Left colon (tissue), 2 donors: ENCODE data around the gene HMGCL. TPM values are rescaled to one million over a fixed set of nuclear protein-coding genes. Genes with fewer than 3 reads are reported as not detected.
"Not testable (repeated sequence)": the region's sequence is repeated elsewhere in the genome, so short reads cannot be mapped to it uniquely, and the experiment has no call there.

Experiments
- ATAC-seq: fragments of 200-7000 bp; cut with Tn5 transposase; one replicate; pipeline ENCODE4 v1.9.1; 2020; ENCODE audit warnings: mild to moderate bottlenecking, moderate library complexity
- DNase-seq, 2 donors: peaks; one replicate each; pipeline ENCODE4 v3.0.0-alpha.2; 2020
- intact Hi-C, 2 donors: fragments of 100-400 bp; cut with DNase I in 1 of 2; cut with micrococcal nuclease in 1 of 2; formaldehyde crosslinking; loops; one replicate each; pipeline versions ENCODE4 v1.11.2 to v1.14.0; 2022; cut with DNase I, micrococcal nuclease
- total RNA-seq, 2 donors: library from RNA; stranded (reverse); fragmentation: NEBNext Ultra II Directional; extraction: Animal tissue kit (Norgen Biotek cat#: 25700); gene quantifications; one replicate each; pipeline ENCODE4 v1.2.1, GENCODE V29; 2021
- donor health status: DM: no; HTN: no; CAD: no.
- donor health status: DM: yes; HTN: yes; CAD: no.

HMGCL gene
- total RNA-seq, 2 donors from 2014 or later: 85.3 to 95.1 TPM

- intact Hi-C loops, DNase-seq, ATAC-seq: not testable (repeated sequence)
Measured at GRCh38 chr1:23802809-23803342, 22.4 kb downstream of the HMGCL start.

DNA sequence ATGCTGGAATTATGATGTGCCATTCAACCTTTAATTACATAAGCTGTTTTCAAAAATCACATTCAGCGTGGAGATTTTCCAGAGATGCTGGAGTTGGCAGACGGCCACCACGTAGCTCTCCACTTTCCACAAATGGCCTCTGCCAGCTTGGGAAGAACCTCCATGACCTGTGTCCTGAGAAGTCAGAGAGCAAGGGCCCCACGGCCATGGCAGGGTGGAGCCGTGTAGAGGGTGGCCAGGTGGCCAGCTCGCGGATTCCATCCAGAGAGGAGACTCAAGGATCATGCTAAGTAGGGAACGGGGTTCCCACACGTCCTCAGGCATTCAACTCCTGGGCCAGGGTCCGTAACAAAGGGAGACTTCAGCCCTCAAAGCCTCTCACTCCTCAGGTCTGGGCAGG lies 23.4 kb downstream of the HMGCL start:
- DNase-seq (no peak), ATAC-seq (no peak)
- intact Hi-C loops: no loop called here

DNA sequence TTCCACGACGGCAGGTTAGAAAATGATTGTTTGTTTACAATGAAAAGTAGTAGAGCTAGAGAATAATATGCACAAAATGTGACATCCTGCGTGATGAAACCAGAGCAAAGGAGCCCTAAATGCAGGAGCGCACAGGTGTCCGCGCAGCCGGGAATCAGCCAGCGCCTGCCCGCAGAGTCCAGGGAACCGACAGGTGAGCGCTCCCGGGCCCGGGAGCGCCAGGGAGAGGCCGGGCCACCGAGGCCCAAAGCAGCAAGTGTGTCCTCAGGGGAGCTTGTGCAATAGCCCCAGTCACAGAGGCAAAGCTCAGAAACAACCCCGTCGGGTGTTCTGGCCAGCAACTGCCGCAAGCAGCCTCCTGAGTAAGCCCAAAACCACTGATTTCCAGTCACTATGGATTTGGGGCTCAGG lies 23.9 kb downstream of the HMGCL start:
- ATAC-seq: peak; percentile 11
- DNase-seq: peak in 1 of 2 donors; percentile 44
- intact Hi-C loops: no loop called here

DNA sequence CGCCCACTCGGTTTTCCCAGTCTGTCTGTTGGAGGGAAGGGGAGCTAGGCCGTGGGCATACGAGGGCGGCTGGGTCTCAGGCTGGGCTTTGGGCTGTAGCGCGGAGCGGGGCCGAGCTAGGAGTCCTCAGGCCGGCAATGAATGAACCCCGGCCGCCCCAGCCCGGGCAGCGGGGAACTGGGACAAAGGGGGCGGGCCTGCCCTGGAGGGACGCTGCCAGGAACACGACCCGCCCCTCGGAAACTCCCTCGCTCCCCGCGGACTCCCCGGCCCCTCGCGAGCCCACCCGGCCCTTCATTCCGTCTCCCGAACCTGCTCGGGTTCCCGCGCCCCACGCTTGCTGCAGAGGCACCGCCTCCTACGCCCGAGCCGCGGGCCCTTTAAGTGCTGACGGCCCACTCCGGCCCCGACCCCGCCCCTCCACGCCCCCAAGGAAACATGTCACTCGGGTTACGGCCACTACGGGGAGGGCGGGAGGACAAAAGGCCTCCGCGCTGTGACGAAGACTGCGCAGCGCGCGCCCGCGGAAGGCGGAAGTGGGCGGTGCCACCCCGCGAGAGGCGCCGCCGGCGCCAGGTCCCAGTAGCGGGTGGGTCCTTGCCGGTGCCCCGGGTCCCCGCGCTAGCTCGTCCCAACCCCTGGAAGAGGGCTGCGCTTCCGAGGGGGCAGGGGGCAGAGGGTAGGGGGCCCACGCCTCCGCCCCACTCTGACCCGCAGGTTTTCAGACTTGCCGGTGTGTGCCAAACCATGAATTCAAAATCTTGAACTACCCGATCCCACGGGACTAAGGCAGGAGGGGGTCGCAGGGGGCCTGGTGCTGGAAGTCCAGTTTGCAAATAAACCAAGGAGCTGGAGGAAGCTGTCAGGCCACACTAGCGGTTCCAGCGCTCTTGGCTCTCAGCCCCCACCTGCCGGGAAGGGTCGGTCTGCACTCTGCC lies 24.6 kb downstream of the HMGCL start, which contains the start of gene GALE:
GALE (minus strand) TSS at position 355 of the 938 bp plus-strand sequence. CDS start 1,747 bp downstream, outside the sequence.
- intact Hi-C loops: no loop called here
- DNase-seq (peak; percentile 97 to 99), ATAC-seq (peak; percentile 77)

- peak; percentile 85 to 95 for DNase-seq
- intact Hi-C loops: no loop called here
- ATAC-seq: peak; percentile 65
Measured at GRCh38 chr1:23799570-23800399, 25.4 kb downstream of the HMGCL start.

DNA sequence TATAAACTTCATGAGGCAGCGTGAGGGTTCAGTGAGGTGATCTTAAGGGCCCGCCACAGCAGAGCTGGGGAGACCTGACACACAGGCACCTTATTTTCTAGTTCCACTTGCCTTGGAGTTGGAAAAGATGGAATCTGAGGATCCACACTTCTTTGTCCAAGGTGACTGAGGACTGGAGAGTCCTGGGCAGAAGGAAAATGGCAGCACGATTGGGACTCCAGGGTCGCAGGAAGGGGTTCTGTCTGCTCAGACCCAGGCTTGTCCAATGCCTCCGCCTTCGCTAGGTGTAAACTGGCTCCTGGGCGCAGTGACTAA lies 26.0 kb downstream of the HMGCL start:
- intact Hi-C loops: no loop called here
- DNase-seq (no peak), ATAC-seq (no peak)

DNA sequence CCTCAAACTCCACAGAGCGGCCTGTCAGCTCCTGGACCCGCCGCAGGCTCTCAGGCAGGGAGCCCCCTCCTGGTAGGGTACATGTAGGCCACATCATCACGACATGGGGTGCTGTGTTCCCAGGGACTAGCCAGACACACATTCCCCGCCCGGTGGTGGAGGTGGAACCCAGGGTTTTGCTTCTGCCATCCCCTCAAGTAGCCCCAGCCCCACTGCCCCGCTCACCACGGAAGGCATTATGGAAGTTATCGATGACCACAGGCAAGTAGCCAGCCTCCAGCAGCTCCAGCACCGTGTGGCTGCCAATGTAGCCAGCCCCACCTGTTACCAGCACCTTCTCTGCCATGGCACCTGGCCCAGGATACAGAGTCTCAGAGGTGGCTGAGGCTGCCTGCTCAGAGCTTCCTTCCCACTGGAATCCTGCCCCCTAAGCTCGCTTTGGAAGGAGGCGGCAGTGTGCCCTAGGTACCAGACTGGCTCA lies 26.5 kb downstream of the HMGCL start:
- DNase-seq (peak; percentile 30 to 46), ATAC-seq (no peak)
- intact Hi-C loops: no loop called here

DNA sequence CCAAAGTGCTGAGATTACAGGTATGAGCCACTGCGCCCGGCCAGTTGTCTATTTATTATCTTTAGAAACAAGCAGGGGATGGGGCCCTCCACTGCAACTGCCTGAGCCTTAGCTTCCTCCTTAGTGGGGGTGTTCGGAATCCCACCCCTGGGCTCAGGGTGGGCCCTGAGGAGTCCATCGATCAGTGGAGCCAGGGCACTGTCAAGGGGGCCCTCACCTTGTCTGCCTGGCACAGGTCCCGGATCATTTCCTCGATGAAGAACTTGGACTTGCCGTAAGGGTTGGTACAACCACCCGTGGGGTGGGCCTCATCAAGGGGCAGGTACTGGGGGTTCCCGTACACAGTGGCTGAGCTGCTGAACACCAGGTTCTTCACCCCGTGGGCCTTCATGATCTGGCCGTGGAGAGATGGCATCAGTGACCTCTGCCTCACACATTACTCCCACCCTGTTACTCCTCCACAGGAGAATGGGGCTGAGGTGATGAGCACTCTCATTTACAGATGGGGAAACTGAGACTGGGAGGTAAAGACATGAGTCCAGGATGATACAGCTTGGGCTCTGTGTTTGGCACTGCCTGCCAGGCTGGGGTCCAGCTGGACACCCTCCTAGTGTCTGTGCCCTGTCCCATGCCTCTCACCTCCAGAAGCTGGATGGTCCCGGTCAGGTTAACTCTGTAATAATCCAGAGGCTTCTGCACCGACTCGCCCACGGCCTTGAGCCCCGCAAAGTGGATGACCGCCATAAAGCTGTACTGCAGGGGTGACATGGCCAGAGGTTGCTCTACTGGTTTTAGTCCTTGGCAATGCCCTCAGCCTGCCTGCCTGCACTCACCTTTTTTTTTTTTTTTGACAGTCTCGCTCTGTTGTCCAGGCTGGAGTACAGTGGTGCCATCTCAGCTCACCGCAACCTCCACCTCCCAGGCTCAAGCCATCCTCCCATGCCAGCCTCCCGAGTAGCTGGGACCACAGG lies 27.5 kb downstream of the HMGCL start:
- no peak for DNase-seq
- intact Hi-C loops: no loop called here
- ATAC-seq: no peak

DNA sequence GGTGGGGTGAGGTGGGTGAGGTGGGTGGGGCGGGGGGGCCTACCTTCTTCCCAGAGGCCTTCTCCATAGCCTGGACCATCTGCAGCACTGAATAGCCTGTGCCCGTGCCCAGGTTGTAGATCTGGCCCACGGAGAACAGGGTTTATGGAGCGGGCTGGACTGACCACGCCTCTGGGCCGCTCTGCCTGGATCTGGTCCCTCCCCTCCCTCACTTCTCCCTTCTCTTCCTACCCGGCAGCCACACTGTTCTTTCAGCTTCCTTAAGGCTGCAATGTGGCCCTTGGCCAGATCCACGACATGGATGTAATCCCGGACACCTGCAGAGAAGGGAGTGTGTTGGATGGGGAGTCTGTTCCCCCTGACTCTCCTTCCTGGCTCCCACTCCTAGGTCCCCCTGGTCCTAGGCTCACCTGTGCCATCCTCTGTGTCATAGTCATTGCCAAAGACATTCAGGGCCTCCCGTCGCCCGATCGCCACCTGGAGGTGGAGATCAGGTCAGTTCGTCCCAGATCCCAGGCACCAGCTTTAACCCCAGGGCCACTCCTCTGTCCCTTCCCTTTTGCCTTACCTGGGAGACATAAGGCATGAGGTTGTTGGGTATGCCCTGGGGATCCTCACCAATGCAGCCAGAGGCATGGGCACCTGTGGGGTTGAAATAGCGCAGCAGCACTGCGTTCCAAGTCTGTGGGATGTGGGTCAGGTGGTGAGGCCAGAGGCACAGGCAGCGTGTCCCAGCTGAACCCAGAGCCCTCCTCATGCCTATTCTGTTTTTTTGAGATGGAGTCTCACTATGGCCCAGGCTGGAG lies 28.6 kb downstream of the HMGCL start:
- peak; percentile 12 for ATAC-seq
- peak; percentile 58 to 62 for DNase-seq
- intact Hi-C loops: no loop called here

DNA sequence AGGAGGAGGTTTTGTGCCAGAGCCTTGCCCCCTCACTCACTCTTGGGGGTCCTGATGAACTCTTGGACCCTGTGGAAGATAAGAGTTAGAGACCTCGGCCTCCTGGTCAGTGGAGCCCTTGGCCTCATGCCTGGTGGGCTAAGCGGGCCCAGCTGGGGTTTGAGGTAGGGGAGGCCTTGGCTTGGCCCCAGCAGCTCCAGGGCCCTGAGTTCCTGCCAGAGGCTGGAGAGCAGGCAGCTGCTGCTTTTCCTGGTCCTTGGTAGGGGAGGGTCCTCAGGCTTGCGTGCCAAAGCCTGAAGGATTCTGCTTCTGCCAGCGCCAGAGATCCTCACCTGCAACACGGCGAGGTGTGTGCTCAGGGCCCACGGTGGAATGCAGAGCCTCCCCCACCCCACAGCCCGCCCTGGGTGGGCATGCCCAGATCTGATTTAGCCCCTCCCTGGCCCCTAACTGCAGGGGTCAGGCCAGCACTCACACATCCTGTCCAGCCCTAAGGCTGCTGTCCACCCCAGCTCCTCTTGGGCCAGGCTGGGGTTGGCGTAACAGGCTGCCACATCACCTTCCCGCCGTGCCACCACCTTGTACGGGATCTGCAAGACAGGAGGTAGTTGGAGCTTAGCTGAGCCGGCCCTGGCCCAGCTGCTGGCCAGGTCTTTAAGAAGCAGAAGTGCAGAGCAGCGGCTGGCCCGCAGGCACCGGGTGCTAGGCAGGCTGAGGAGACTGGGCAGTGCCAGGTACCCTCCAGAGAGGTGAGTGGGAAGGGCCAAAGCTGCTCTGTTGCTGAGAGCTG lies 29.4 kb downstream of the HMGCL start:
- intact Hi-C loops: no loop called here
- DNase-seq (no peak), ATAC-seq (no peak)

- intact Hi-C loops, ATAC-seq, DNase-seq: not testable (repeated sequence)
Measured at GRCh38 chr1:23794732-23795182, 30.5 kb downstream of the HMGCL start.

- no peak for DNase-seq
- intact Hi-C loops: no loop called here
- no peak for ATAC-seq
Measured at GRCh38 chr1:23793861-23794731, 31.1 kb downstream of the HMGCL start.

- intact Hi-C loops: no loop called here
- DNase-seq: peak; percentile 77 to 78
- peak; percentile 53 for ATAC-seq
Measured at GRCh38 chr1:23793018-23793781, 32.0 kb downstream of the HMGCL start.

DNA sequence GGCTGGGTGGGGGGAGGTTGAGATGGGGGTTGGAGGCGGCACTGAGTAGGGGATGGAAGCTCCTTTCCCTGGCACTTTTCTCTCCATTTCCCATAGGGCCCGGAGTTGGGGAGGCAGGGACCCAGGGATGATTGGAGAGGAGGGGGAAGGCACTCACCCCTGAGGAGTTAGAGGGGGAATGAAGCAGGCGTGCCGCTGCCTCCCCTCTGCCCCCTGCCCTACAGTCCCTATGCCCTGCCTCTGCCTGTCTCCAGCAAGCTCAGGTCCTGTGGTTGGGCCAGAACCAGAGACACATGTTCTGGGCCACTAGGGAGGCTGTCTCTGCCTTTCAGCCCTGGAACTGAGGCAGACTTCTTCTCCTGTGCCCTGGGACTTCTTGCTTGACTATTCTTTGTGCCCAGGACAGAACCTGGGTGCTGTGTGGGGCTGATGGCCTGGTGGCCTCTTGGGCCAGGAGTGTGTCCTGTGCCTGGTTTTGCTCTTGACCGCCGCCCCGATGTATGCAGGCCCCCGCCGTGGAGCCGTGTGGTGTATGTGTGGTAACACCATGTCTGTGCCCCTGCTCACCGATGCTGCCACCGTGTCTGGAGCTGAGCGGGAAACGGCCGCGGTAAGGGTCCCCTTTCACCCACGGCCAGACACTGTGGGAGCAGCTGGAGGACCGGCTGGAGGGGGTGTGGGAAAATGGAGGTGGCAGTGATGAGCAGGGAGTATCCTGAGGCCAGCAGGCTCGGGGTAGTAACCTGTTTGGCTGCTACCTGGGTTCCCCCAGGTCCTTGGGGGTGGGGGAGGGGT lies 32.9 kb downstream of the HMGCL start:
- ATAC-seq: no peak
- intact Hi-C loops: no loop called here
- no peak for DNase-seq
